OCI-LY7 (cell line): ENCODE data around the gene RNASE1. TPM values are rescaled to one million over a fixed set of nuclear protein-coding genes. Genes with fewer than 3 reads are reported as not detected.

Experiments used
- BruUV-seq: library from RNA; stranded (reverse); fragments of 400-500 nt; replicated peaks from 2 replicates; lab custom pipeline; 2021; lab: Mats Ljungman, UMichigan
- CTCF ChIA-PET: fragments of 300-600 bp; sonication (Branson Sonifier 250); formaldehyde crosslinking; loops from one replicate; lab custom pipeline; 2022; ENCODE audit warnings: antibody characterized with exemption; ENCODE audit not compliant: unreplicated experiment; lab: Charles Lee
- POLR2A ChIA-PET: fragments of 300-600 bp; sonication (Branson Sonifier 250); formaldehyde crosslinking; loops from one replicate; lab custom pipeline; 2022; ENCODE audit warnings: antibody characterized with exemption; lab: Charles Lee
- DNase-seq: peaks from one replicate; pipeline ENCODE4 v3.0.0-alpha.2; 2015; ENCODE audit warnings: low spot score
- H2AFZ ChIP-seq: fragments of 200-600 bp; sonication (generic), shearing (Covaris generic); 2 replicates; pipeline ENCODE4 v1.6.1; 2014; ENCODE audit warnings: mild to moderate bottlenecking, antibody characterized with exemption, low read length, moderate library complexity
- H3K27ac ChIP-seq: fragments of 200-600 bp; sonication (generic); 2 replicates; pipeline ENCODE4 v1.5.1; 2014; ENCODE audit warnings: mixed run types, low read depth, mild to moderate bottlenecking, moderate library complexity, low read length, inconsistent platforms; ENCODE audit not compliant: poor library complexity, severe bottlenecking
- H3K36me3 ChIP-seq: fragments of 200-600 bp; sonication (generic); 2 replicates; pipeline ENCODE4 v1.6.1; 2014; ENCODE audit warnings: mild to moderate bottlenecking, antibody characterized with exemption, low read length, moderate library complexity, mixed read lengths; ENCODE audit not compliant: insufficient read depth
- H3K4me1 ChIP-seq: fragments of 200-600 bp; sonication (generic); 2 replicates; pipeline ENCODE4 v1.5.1; 2014; ENCODE audit warnings: mild to moderate bottlenecking, low read length; ENCODE audit not compliant: insufficient read depth, poor library complexity, severe bottlenecking
- H3K4me2 ChIP-seq: fragments of 200-600 bp; sonication (generic); 2 replicates; pipeline ENCODE4 v1.6.1; 2014; ENCODE audit warnings: mild to moderate bottlenecking, low read length
- H3K4me3 ChIP-seq: fragments of 200-600 bp; sonication (generic); 2 replicates; pipeline ENCODE4 v1.5.1; 2014; ENCODE audit warnings: mild to moderate bottlenecking, low read depth, low read length; ENCODE audit not compliant: poor library complexity, severe bottlenecking
- H3K79me2 ChIP-seq: fragments of 200-600 bp; sonication (generic); 2 replicates; pipeline ENCODE4 v1.6.1; 2016; ENCODE audit warnings: low read depth, mild to moderate bottlenecking, low read length, moderate library complexity, mixed read lengths; ENCODE audit not compliant: insufficient read depth
- H3K9me2 ChIP-seq: fragments of 200-600 bp; sonication (generic); 2 replicates; pipeline ENCODE4 v1.6.1; 2016; ENCODE audit warnings: mild to moderate bottlenecking, low read length, mixed read lengths; ENCODE audit not compliant: insufficient read depth
- H3K9me3 ChIP-seq: fragments of 200-600 bp; sonication (generic); 2 replicates; pipeline ENCODE4 v1.6.1; 2014; ENCODE audit warnings: mild to moderate bottlenecking, mixed run types, low read length, mixed read lengths
- H4K20me1 ChIP-seq: fragments of 200-600 bp; sonication (generic); 2 replicates; pipeline ENCODE4 v1.6.1; 2014; ENCODE audit warnings: mild to moderate bottlenecking, antibody characterized with exemption, low read length, moderate library complexity, mixed read lengths; ENCODE audit not compliant: insufficient read depth
- EZH2phosphoT487 ChIP-seq: fragments of 200-600 bp; sonication (generic); IDR thresholded peaks from 2 replicates; pipeline ENCODE4 v1.6.1; 2018; ENCODE audit warnings: low read depth, borderline replicate concordance, mild to moderate bottlenecking, mixed run types, antibody characterized with exemption, low read length, moderate library complexity, mixed read lengths
- intact Hi-C: fragments of 100-400 bp; cut with micrococcal nuclease; formaldehyde crosslinking; loops from one replicate; pipeline ENCODE4 v1.10.0; 2022; ENCODE audit not compliant: unreplicated experiment
- total RNA-seq, 2 experiments: library from RNA; depleted of rRNA in 1 of 2; stranded (reverse); fragments of >200 nt in 1 of 2; shearing (Covaris generic) in 1 of 2; gene quantifications; 2 replicates each; pipeline ENCODE4 v1.2.3, GENCODE V29; 2014 to 2022
- TF ChIP-seq, protein P1 (sequence below): fragments of 200-600 bp; sonication (generic); conservative IDR thresholded peaks from 2 replicates; pipeline ENCODE4 v1.5.1; 2014; ENCODE audit warnings: mild to moderate bottlenecking, antibody characterized with exemption, low read length, moderate library complexity, mixed read lengths

Gene RNASE1
- total RNA-seq, 2 experiments from 2014 or later: not detected

DNA sequence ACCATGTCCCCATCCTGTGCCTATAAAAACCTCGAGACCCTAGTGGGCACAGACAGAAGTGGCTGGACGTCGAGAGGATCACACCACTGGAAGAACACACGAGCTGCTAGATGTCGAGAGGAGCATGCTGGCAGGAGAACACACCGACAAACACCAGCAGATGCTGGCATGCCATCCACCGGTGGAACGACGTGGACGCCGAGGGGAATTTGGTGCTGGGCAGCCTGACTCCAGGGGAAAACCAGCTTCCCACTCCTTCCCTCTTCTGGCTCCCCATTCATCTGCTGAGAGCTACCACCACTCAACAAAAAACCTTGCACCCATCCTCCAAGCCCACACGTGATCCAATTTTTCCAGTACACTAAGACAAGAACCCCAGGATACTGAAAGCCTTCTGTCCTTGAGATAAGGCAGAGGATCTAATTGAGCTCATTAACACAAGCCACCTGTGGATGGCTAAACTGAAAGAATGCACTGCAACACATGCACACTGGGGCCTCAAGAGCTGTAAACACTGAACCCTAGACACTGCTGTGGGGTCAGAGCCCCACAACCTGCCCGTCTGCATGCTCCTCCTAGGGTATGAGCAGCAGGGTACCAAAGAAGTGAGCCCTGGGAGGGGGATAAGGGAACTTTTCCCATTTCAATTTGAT lies 12.1 kb downstream of the RNASE1 start:
- TF ChIP-seq, protein P1, sequence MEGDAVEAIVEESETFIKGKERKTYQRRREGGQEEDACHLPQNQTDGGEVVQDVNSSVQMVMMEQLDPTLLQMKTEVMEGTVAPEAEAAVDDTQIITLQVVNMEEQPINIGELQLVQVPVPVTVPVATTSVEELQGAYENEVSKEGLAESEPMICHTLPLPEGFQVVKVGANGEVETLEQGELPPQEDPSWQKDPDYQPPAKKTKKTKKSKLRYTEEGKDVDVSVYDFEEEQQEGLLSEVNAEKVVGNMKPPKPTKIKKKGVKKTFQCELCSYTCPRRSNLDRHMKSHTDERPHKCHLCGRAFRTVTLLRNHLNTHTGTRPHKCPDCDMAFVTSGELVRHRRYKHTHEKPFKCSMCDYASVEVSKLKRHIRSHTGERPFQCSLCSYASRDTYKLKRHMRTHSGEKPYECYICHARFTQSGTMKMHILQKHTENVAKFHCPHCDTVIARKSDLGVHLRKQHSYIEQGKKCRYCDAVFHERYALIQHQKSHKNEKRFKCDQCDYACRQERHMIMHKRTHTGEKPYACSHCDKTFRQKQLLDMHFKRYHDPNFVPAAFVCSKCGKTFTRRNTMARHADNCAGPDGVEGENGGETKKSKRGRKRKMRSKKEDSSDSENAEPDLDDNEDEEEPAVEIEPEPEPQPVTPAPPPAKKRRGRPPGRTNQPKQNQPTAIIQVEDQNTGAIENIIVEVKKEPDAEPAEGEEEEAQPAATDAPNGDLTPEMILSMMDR: no peak
- no peak overlapping the region for H2AFZ ChIP-seq
- H3K79me2 ChIP-seq: no peaks in the 10 kb centered on the region
- intact Hi-C loops: no loop called here
- no peaks in the 10 kb centered on the region for H3K36me3 ChIP-seq
- no peaks in the 10 kb centered on the region for H3K9me3 ChIP-seq
- H3K4me1 ChIP-seq: no peaks in the 10 kb centered on the region
- no peaks in the 10 kb centered on the region for H3K9me2 ChIP-seq
- no TSS peak for BruUV-seq
- no peak for DNase-seq
- no peaks in the 10 kb centered on the region for H4K20me1 ChIP-seq
- CTCF ChIA-PET: interaction anchor here (0.6 kb wide), 1 partner anchor 21 kb away, joined by 3 read pairs; no protein-coding TSS in a partner anchor
- POLR2A ChIA-PET: interaction anchor here (1.3 kb wide), 1 partner anchor 11 kb away, joined by 3 read pairs; the partner anchor contains the start of gene RNASE1
- H3K4me2 ChIP-seq: no peak overlapping the region
- no peak overlapping the region for H3K27ac ChIP-seq
- no peak overlapping the region for H3K4me3 ChIP-seq

DNA sequence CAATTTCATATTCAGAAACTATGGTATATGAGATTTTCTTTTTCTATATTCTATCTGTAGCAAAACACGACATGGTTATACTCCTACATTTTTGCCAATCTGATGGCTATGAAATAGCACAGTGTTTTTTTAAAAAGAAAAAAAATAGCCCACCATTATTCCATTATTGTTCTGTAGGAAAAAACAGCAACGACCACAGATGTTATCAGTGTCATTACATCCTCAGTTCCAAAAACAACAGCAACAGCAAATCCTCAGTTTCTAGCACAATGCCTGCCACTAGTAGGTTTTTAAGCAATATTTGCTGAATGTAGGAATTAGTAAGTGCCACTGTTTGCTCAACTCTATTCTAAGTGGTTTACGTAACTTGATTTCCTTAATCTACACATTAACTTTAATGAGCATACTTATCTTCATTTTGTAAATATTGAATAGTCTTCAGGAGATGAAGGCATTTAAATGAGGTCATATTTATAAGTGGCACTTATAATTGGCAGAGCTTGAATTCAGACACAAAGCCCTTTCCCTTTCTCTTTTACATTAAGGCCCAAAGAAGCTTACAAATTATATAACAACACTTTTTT lies 13.3 kb downstream of the RNASE1 start:
- no peaks in the 10 kb centered on the region for H3K36me3 ChIP-seq
- TF ChIP-seq, protein P1: no peak
- TF ChIP-seq EZH2phosphoT487: no peak
- no peaks in the 10 kb centered on the region for H3K9me3 ChIP-seq
- H2AFZ ChIP-seq: no peak overlapping the region
- H3K27ac ChIP-seq: no peak overlapping the region
- H3K4me2 ChIP-seq: no peak overlapping the region
- no peaks in the 10 kb centered on the region for H3K79me2 ChIP-seq
- no peak for DNase-seq
- H3K9me2 ChIP-seq: no peaks in the 10 kb centered on the region
- no peaks in the 10 kb centered on the region for H3K4me1 ChIP-seq
- no peaks in the 10 kb centered on the region for H4K20me1 ChIP-seq
- no TSS peak for BruUV-seq
- CTCF ChIA-PET: no interaction called here
- intact Hi-C loops: no loop called here
- H3K4me3 ChIP-seq: no peak overlapping the region
- POLR2A ChIA-PET: interaction anchor here (1.3 kb wide), 1 partner anchor 13 kb away, joined by 3 read pairs; the partner anchor contains the start of gene RNASE1

DNA sequence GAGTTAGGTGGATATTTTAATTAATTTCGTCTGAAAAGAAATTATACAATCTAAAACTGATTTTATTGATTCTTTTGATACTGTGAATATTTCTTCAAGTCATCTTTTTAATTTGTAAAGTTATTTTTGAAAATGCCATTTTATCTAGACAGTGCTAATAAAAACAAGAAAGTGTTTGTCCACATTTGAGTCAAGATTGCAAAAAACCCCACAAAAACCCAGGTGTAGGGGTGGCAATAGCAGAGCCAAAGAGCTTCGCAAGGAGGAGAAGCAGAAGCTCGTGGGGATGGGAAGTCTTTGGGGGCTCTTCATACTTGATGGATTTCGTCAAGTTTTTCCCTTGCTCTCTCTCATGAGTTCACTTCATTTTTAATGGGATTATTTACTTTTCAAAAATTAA lies 15.6 kb downstream of the RNASE1 start:
- BruUV-seq: no TSS peak
- Histone ChIP-seq H4K20me1 (no peaks in the 10 kb centered on the region), H3K79me2 (no peaks in the 10 kb centered on the region), H3K9me3 (no peaks in the 10 kb centered on the region), H2AFZ (no peak overlapping the region), H3K36me3 (no peaks in the 10 kb centered on the region), H3K4me3 (no peak overlapping the region), H3K27ac (no peak overlapping the region), H3K4me1 (peaks cover 7% of the 10 kb centered on the region), H3K4me2 (no peak overlapping the region), H3K9me2 (no peaks in the 10 kb centered on the region)
- intact Hi-C loops: no loop called here
- POLR2A ChIA-PET: no interaction called here
- CTCF ChIA-PET: no interaction called here
- DNase-seq: no peak
- no peak for TF ChIP-seq EZH2phosphoT487
- TF ChIP-seq, protein P1: no peak
